ENCODE results near the gene CGNL1.

The CGNL1 gene

DNA sequence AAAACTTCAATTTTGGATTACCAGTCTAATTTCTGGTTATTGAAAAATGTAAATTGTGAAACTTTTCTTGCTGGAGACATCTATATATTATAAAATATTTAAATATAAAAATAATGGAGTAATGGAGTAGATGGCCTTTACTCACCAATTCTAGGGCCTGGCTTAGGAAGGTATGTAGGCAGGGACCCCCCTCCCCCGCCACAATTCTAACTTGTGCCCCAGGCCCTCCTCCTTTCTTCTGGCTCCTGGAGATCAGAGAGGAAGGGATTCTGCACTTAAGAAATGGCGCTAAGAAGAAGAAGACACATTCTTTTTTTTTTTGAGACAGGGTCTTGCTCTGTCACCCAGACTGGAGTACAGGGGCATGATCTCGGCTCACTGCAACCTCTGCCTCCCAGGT lies 49.5 kb downstream of the CGNL1 start:
- no peak for DNase-seq

DNA sequence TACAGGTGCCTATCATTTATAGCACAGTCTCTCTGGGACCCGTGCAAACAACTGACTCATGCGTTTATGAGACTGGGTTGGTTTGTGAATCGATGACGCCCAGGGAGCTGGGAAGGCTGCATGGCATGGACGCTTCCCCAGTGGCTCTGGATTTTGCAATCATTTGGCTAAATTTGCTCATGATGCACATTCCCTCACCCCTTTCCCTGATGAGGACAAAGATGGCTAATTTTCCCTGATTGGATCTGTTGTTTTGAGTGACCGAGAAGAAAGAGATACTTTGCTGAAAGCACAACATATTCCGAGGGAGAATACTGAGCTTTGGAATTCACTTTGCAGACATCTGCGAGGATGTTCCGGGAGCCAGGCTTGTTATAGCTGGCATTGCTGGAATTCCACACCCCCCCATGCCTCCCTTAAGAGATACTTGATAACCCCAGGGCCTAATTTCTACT lies 51.1 kb downstream of the CGNL1 start:
- no peak for DNase-seq

DNA sequence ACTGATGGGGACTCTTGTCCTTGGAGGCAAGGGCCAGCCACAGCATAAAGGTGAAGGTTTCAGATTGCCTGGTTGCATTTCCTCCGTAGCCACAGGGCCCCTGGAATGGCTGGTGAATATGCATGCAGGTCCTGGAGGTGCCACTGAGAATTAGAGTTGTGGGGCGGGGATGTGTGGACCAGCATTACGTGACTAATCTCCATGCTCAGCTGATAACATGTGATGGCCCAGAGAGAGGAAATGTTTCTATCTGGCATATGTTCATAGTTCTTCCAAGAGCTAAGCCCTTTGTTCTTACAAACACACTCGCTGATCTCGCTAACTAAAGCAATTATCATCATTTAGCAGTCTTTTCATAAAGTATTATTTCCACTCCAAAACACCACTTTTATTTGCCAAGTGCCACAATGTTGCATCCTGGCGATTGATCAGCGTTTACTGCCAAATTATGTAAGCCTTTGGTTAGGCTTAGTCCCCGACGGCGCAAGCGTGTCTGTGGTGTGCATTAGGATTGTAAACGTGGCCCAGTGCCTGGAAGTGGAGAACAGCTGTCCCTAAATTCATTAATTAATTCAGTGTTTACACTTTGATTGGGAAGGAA lies 55.9 kb downstream of the CGNL1 start:
- DNase-seq: peak; percentile 43

DNA sequence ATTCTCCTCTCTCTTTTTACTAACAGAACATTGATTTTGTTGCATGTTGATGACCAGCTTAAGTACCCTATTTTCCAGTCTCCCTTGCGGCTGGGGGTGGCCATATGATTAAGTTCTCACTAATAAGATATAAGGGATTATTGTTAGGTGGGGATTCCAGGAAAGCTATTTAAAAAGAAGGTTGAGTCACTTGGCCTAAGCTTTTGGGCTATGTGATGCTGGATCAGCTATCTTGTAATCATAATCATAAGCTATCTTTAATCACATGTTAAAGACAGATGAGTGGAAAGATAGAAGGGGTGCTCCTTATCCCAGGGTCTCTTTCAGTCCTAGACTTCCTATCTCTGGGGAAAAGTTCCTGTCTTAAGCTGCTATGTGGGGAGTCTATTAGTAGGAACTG lies 59.9 kb downstream of the CGNL1 start:
- no peak for DNase-seq

DNA sequence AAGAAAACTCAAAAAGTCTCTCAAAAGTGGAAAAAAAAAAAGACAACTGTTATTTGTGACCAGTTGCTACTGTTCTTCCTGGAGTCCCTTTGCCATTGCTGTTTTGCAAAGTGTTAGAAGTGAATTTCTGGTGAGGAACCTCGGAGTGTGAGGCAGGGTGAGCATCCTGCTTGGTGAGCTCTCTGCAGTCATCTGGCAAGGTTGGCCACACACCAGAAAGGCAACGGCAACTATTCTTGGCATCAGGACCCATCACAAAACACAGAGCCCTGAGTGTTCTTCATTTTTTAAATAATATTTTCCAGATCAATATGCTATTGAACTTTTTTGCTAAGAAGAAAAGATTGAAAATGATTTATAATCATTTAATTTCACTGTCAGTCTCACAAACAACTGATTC lies 60.7 kb downstream of the CGNL1 start:
- no peak for DNase-seq

DNA sequence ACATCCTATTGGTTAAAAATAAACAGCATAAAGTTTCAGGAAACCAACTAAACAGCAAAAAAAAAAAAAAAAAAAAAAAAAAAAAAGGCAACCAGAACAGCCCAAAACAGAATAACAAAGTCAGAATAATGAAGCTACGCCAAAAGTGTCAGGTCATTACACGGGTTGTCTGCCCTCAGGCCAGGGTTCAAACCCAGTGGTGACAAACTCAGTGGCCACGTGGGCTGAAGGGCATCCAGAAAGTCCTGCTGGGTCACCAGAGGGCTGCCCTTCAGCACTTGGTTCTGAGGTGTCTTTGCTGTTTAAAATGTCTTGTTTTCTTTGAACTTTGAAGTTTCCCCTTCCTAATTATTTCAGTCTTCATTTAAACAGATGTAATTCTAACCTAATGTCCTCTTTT lies 61.3 kb downstream of the CGNL1 start:
- no peak for DNase-seq

DNA sequence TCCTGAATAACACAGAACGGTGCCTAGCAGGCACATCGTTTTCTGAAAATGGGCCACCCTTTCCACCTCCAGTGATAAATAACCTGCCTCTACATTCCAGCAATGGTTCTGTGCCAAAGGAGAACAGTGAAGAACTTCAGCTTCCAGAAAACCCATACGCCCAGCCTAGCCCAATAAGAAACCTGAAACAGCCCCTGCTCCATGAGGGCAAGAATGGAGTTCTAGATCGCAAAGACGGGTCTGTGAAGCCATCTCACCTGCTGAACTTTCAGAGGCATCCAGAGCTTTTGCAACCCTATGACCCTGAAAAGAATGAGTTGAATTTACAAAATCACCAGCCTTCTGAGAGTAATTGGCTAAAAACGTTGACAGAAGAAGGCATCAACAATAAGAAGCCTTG lies 61.9 kb downstream of the CGNL1 start:
- no peak for DNase-seq

DNA sequence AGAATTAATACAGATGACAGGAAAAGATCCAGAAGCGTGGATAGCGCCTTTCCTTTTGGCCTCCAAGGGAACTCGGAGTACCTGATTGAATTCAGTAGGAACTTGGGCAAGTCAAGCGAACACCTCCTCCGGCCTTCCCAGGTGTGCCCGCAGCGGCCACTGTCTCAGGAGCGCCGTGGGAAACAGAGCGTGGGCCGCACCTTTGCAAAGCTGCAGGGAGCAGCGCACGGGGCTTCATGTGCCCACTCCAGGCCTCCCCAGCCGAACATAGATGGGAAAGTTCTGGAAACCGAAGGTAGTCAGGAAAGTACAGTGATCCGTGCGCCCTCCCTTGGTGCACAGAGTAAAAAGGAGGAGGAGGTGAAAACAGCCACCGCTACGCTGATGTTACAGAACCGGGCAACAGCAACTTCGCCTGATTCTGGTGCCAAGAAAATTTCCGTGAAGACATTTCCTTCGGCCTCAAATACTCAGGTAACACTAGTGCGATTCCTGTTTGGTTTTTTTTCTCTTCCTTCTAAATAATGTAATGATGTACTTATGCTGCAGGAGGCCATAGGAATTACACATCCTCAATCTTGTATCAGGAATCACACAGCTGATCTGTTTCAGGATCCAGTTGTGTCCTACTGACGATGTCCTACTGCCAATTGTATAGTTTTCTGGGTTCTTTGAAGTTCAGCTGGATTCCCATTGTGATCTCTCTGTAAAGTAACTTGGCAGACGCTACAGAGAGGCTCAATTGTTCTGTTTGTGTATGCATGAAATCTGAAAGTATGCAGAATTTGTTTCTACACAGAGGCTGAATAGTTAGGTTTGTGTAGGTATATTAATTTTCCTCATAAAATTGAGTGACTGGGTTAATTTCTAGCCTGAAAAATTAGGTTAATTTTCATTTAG lies 63.1 kb downstream of the CGNL1 start:
- DNase-seq: no peak

DNA sequence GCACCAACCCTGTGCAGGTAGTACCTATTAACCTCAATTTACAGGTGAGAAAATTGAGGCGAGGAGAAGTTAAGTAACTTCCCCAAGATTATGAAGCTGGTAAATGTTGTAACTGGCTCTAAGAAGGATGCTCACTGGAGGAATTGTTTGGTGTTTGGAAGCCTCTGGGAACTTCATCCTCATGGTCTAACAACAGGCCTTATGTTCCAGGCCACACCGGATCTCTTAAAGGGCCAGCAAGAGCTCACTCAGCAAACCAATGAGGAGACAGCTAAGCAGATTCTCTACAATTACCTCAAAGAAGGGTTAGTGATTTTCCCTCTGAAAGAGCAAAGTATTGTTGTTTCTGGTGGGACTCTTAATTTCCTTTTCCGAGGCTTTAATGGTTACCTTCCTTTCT lies 63.9 kb downstream of the CGNL1 start:
- no peak for DNase-seq

DNA sequence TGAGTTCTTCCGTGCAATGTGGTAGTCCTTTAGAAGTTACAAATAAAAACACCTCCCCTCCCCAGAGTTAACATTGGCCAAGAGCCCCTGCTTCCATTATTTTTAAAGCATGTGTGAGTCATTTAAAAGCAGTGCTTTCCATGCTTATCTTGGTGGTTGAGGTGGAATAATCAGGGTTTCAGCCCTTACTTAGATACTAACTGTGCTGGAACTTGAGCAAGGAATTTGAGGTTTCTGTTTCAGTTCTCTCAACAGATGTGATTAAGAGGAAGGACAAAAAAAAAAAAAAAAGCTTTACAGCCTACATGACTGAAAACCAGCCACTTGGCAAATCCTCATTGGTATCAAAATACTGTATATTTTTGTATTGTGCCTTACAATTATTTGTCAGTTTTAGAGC lies 64.5 kb downstream of the CGNL1 start:
- no peak for DNase-seq

DNA sequence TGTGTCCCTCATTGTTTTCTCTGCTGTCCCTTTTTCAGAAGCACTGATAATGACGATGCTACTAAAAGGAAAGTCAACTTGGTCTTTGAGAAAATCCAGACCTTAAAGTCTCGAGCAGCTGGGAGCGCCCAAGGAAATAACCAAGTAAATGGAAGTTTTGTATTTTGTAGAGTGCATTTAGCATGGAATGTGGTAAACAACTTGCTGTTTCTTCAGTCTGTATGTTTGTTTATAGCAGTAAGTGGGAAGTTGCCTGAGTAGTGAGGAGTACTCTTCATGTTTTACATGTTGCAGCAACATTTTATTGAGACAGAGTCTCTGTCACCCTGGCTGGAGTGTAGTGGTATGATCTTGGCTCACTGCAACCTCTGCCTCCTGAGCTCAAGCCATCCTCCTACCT lies 66.0 kb downstream of the CGNL1 start:
- no peak for DNase-seq

DNA sequence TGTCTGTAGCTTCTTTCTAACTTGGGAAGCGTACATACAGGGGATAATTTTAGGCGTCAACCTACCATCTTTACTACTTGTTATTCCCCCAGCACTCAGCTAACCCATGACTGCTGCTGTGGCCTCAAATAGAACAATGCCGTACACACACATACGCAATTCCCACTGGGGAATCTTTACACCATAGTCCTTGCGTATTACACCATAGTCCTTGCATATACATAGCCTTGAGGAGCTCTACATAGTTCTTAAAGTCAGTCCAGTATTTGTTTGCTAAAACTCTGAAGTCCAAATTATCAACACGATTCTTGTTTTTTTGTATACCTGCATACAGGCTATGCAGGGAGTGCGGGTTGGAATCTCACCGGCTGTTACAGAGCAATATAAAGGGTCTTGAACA lies 67.2 kb downstream of the CGNL1 start:
- no peak for DNase-seq

DNA sequence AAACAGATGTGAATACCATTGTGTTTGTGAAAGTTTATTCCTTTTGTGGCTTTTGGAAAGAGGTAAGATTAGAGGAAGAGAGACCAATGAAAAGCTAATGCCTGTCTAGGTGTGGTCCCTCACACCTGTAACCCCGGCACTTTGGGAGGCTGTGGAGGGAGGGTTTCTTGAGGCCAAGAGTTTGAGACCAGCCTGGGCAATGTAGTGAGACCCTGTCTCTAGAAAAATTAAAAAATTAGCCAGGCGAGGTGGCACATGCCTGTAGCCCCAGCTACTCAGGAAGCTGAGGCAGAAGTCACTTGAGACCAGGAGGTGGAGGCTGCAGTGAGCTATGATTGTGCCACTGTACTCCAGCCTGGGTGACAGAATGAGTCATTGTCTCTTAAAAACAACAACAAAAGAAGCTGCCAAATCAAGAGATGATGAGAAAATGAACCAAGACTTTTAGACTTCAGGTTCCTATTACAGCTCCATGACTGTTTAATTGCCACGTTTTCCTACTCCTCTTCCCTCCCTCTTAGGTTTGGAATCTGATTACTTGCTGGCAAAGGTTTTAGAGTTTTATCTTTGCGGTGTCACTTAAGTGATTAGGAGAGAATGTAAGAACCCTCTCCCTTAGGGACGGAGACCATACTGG lies 68.7 kb downstream of the CGNL1 start:
- DNase-seq: no peak

DNA sequence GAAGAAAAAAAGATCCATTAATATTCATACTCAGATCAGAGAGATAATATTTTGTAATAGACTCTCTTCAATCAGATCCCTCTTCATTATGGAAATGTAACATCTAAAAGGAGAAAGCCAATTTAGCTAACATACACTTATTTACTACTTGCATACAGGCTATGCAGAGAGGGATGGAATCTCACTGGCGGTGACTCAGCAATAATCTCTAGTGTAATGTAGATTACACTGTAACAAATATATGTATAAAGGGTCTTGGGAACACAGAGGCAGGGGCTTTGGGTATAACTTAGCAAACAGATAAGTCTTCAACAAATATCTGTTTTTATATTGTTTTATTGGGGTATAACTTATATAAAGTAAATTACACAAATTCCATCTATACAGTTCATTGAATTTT lies 69.6 kb downstream of the CGNL1 start:
- no peak for DNase-seq

DNA sequence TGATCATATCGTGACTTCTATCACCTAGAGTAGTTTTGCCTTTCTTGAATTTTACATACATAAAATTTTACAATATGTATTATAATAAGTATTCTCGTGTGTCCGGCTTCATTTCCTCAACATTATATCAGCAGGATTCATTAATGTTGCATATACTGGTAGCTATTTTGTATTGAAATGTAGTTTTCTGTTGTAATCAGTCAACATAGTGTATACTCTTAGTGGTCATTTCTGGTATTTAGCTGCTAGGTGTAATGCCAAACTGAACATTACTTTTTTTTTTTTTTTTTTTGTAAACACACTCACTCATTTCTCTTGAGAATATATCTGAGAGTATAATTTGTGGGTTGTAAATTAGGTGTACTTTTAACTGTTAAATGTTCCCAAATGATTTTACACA lies 70.1 kb downstream of the CGNL1 start:
- no peak for DNase-seq

DNA sequence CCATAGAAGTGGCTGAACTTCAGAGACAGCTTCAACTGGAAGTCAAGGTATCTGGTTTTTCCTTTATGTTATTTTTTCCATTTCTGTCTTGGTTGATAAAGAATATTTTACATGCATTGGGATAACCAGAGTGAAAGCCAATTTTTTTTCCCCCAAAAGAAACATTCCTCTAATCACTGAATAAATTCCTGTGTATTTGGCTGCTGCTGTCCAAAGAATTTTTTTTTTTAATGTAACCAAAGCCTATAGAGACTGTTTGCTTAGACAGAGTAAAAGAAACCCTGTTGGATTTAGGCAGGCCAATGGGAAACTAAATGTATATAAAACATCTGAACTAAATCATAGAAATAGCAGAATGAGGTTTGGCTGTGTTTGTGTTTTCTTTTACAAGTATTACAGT lies 75.2 kb downstream of the CGNL1 start:
- no peak for DNase-seq

DNA sequence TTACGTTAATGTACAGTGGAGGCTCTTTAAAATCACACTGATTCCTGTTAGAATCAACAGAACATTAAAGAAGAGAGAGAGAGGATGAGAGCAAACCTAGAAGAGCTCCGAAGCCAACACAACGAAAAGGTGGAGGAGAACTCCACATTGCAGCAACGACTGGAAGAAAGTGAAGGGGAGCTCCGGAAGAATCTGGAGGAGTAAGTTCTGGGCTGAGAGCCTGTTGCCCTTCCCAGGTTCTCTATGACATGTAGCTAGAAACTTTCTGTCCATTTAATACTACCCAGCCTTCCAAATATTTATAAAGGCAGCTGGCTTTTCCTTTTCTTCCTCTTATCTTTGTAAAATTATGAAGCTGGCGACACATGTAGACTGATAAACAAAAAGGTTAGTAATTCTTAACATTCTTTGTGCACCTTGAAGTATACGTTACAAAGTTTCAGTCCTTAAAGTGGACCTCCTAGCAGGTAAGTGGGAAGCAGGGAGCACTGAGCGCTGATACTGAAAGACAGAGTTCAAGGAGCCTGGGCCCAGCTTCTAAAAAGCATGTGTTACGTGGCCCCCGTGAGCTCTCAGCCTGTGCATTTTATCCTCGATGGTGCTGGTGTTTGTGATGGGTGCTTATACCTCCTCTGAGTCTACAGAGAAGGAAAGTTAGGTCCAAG lies 75.9 kb downstream of the CGNL1 start:
- DNase-seq: no peak

DNA sequence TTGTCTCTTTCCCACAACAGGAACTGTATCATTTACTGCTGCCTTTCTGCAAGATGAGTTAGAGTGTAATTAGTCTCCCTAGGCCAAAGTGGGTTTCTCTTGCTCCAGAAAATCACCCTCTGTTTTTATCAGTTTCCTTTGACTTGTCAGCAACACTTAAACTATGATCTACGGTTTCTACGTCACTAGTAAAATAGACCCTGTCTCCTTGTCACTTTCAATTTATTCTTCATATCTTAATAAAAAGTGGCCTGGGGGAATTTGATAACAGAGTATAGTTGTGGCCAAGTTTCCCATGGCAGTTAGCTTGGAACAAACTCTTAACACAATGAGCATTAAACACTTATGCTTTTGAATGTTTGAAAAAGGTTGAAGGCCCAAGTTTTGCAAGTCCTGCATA lies 79.6 kb downstream of the CGNL1 start:
- DNase-seq: no peak

DNA sequence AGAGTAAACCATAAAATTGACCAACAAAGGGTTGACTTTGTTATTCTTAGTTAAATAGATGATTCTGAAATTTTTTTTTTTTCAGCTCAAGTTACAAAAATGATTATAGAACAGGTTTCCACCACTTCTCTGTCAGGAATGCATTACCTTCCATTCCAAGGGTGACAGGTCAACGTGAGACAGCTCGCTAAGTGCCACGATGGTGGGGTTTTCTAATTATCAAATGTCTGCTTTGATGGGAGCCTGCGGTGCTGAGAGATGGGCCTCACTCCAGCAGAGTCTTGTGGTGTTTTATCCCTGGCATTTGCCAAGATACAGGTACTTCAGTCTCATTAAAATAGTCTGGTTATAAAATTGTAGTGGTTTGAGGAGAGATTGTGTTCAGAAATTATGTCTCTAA lies 80.3 kb downstream of the CGNL1 start:
- no peak for DNase-seq

DNA sequence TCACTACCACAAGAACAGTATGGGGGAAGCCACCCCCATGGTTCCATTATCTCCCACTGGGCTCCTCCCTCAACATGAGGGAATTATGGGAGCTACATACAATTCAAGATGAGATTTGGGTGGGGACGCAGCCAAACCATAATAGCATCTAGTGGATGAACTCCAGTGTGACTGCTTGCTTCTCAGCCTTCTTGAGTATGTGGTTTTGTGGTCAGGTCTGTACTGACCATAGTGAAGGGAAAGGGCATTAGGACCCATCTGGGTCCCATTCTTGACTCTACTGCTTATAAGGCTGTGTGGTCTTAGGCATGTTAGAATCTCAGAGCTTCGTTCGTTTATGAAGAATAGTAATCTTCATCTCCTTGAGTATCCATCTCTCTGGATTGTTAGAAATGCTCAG lies 81.4 kb downstream of the CGNL1 start:
- DNase-seq: no peak

DNA sequence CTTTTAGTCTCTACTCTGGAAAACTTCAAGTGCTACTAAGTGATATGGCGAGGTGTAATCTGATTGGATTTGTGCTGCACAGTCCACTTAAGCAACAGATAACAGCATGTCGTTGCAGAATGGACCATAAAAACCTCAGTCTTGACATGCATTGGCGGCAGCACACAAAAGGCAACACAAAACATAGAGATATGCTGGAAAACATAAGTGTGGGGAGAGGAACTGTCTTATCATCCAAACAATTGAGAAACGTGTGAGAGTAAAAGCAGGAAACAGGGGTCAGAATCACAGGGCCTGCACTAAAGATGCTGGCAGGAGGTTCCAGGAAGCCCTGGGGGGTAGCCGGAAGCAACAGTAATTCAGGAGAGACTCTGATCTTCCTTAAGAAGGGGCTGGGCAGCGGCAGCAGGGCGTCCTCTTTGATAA lies 82.1 kb downstream of the CGNL1 start:
- DNase-seq: no peak

DNA sequence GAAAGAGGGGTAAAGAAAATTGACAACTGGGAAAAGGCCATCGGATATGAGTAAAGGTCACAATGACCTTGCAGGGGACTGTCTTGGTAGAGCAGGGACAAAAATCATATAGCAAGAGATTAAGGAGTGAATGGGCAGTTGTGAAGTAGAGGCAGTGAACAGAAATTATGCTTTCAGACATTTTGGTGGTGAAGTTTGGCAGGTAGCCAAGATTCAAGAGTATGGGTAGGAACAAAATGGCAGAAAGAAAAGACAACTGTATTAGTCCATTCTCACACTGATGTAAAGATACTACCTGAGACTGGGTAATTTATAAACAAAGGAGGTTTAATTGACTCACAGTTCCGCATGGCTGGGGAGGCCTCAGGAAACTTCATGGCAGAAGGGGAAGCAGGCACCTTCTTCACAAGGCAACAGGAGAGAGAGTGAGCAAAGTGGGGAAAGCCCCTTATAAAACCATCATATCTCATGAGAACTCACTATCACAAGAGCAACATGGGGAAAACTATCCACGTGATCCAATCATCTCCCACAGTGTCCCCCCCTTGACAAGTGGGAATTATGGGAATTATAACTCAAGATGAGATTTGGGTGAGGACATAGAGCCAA lies 84.0 kb downstream of the CGNL1 start:
- DNase-seq: no peak

DNA sequence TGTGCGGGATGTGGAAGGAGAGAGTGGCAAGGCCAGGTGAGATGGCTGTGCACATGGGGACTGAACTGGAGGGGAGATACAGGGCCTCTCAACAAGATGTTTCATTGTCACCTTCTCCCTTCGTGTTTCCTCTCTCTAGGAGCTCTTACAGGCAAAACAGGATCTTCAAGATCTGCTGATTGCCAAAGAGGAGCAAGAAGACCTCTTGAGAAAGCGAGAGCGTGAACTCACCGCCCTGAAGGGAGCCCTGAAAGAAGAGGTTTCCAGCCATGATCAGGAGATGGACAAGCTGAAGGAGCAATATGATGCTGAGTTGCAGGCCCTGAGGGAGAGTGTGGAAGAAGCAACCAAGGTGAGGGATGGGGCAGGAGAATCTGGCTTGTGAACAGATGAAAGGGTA lies 85.2 kb downstream of the CGNL1 start:
- no peak for DNase-seq
